GM19324 (cell line): Measurements from ENCODE around the gene NSUN3.
A peak's percentile ranks its signal among the peaks of the same experiment; 100 is the strongest.
"Not testable (repeated sequence)": the region's sequence is repeated elsewhere in the genome, so short reads cannot be mapped to it uniquely, and the experiment has no call there.

Source experiments
- ATAC-seq: cut with Tn5 transposase; IDR thresholded peaks from one replicate; pipeline ENCODE4 v1.9.1; 2021; ENCODE audit warnings: mild to moderate bottlenecking, moderate library complexity; ENCODE audit not compliant: unreplicated experiment, low FRiP score

NSUN3 gene

GRCh38 chr3:94066506-94067500, 3.9 kb downstream of the NSUN3 start:
- ATAC-seq: no peak

- ATAC-seq: no peak
Measured at GRCh38 chr3:94069194-94069813, 6.4 kb downstream of the NSUN3 start.

GRCh38 chr3:94070341-94070911, 7.6 kb downstream of the NSUN3 start:
- peak; percentile 83 for ATAC-seq

- peak; percentile 71 for ATAC-seq
Measured at GRCh38 chr3:94071713-94072284, 8.9 kb downstream of the NSUN3 start.

- no peak for ATAC-seq
Measured at GRCh38 chr3:94076055-94076454, 13.2 kb downstream of the NSUN3 start.

GRCh38 chr3:94080552-94080951, 17.7 kb downstream of the NSUN3 start:
- ATAC-seq: not testable (repeated sequence)

- ATAC-seq: no peak
Measured at GRCh38 chr3:94081884-94082283, 19.0 kb downstream of the NSUN3 start.

GRCh38 chr3:94082391-94082937, 19.6 kb downstream of the NSUN3 start:
- no peak for ATAC-seq

- ATAC-seq: no peak
Measured at GRCh38 chr3:94083261-94083660, 20.4 kb downstream of the NSUN3 start.

GRCh38 chr3:94089126-94089525, 26.3 kb downstream of the NSUN3 start:
- no peak for ATAC-seq

- ATAC-seq: no peak
Measured at GRCh38 chr3:94092086-94092485, 29.2 kb downstream of the NSUN3 start.

GRCh38 chr3:94093151-94093550, 30.3 kb downstream of the NSUN3 start:
- ATAC-seq: no peak

- no peak for ATAC-seq
Measured at GRCh38 chr3:94095111-94095510, 32.2 kb downstream of the NSUN3 start.

GRCh38 chr3:94098452-94098851, 35.6 kb downstream of the NSUN3 start:
- no peak for ATAC-seq

GRCh38 chr3:94099311-94099710, 36.5 kb downstream of the NSUN3 start:
- ATAC-seq: no peak

- no peak for ATAC-seq
Measured at GRCh38 chr3:94101860-94102259, 39.0 kb downstream of the NSUN3 start.

- no peak for ATAC-seq
Measured at GRCh38 chr3:94106268-94106667, 43.4 kb downstream of the NSUN3 start.

- ATAC-seq: not testable (repeated sequence)
Measured at GRCh38 chr3:94110232-94110631, 47.4 kb downstream of the NSUN3 start.

GRCh38 chr3:94110854-94111253, 48.0 kb downstream of the NSUN3 start:
- no peak for ATAC-seq

GRCh38 chr3:94114666-94115065, 51.8 kb downstream of the NSUN3 start:
- ATAC-seq: no peak

GRCh38 chr3:94115482-94115881, 52.6 kb downstream of the NSUN3 start:
- no peak for ATAC-seq
